Measurements from ENCODE around the gene ANTKMT.
"Not testable (repeated sequence)": the region's sequence is repeated elsewhere in the genome, so short reads cannot be mapped to it uniquely, and the experiment has no call there.

The ANTKMT gene

DNA sequence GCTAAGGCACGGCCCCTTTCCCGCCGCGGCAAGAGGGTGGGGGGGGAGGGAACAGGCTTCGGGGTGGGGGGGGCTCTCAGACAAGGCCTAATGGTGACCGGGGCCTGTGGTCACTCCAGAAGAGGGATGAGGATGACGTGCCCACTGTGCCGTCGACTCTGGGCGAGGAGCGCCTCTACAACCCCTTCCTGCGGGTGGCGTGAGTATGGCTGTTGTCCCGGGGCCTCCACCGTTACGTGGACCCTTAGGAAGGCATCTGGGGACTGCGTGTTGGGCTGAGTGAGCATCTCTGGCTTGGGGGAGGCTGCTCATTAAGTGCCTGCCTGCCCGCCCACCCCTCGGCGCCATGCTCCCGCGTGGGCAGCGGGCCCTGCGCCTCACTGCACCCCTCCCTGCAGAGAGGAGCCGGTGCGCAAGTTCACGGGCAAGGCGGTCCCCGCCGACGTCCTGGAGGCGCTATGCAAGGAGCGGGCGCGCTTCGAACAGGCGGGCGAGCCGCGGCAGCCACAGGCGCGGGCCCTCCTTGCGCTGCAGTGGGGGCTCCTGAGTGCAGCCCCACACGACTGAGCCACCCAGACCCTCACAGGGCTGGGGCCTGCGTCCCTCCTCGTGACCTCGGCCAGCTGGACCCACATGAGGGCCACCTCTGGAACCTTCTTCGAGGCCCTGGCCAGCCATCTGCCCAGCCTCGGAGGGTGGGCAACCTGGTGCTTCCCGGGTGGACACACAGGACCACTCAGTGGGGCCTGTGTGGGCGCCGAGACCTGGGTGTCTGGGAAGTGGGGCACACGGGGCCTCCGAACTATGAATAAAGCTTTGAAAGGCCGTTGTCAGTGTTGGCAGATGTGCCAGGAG lies 8.2 kb downstream of the ANTKMT start:
- DNase-seq = no peak

DNA sequence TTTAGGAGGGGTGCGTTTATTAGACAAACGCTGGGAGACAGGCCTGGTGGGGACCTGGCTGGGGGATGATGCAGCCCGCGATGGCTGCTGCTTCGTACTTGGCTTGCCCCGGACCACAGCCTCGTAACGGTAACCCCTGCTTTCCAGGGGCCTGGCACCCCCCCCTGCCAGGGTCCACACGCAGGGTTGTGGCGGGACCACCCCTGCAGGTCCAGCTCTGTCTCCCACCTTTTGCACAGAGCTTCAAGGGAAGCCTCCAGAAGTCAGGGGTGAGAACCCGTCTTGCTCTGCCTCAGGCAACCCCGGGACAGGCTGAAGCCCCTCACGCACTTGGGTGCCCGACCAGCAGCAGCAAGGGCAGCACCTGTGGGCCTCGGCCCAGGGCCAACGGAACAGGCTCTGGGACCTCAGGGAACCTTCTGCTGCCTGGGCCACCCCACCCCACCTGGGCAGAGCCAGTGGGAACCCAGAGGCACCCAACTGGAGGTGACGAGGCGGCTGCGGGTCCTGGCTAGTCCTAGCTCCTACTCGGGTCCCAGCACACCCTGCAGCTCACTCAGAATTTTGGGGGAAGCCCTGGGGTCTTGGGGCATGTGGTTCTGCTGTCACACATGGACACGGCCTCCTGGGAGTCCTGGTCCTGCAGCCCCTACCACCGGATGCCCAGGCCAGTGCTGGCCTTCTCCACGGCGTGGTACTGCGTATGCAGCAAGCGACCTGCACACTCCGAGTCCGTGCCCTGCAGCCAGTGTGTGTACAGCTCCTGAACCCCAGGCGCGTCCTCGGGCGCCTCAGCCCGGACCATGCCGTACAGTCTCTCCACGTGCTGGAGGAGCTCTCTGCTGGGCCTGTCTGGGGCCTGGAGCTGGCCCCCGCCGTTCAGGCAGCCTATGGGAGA lies 9.1 kb downstream of the ANTKMT start:
- DNase-seq = no peak

DNA sequence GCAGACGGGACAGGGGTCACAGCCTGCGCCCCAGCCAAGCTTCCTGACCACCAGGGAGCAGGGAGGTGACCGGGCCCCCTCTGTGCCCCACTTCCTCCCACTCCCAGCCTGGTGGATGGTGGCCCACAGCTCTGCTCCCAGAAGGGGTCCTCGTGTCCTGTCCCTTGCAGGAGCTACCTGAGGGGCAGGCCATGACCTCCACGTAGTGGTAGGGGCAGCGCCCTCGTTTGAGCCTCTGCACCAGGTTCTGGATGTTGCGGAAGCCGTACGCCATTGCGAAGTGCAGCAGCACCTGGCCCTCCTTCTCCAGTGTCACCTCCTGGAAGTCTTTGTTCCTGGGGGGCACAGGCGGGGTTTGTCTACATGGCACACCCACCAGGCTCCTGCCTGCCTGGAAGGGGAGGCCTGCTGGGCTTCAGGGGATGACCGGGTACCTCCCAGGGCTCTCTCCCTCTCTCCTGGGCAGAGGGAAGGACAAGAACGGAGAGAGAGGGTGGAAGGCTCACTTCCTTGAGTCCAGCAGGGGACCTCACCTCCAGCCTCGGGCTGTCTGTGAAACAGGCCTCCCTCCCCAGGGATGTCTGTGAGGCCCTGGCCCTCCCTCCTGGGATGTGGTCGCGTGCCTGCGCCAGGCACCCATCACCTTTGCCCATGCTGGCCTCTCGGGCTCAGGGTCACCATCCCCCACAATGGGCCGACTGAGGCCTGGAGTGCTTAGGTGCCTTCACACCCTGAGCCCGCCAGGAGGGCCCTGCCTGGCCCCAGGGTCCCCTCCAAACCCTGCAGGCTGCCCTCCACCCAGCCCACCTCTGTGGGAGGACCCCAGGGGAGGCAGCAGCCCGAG lies 9.9 kb downstream of the ANTKMT start:
- no peak for DNase-seq

DNA sequence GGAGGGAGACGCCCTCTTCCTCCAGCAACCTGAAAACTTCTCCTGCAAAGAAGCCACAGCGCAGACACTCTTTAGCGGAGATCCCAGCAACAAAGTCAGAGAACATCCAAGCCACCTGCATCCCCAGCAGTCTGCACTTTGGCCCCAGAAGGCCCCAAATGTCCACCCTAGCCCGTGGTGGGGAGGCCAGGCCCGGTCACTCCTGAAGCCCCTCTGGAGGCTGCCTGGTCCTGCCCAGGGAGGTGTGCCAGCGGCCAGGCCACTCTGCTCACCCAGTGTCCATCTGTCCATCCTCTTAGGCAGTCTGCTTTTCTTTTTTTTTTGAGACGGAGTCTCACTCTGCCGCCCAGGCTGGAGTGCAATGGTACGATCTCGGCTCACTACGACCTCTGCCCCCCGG lies 11.4 kb downstream of the ANTKMT start:
- DNase-seq = no peak

DNA sequence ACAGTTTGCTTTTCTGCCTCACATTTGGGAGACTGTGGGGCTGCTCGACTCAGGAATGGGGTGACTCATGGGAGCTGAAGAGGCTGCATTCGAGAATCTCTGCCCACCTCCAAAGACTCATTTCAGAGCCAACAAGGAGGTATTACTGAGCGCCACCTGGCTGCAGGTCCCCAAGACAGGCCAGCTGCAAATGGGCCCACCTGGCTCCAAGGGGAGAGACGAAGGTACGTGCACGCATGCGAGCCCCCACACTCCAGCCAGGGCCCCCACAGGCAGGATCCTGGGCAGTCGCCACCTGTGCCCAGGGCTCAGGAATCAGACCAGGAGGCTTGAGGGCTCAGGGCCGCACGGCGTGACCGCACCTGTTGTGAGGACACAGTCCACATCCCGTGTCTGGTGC lies 12.0 kb downstream of the ANTKMT start:
- no peak for DNase-seq

DNA sequence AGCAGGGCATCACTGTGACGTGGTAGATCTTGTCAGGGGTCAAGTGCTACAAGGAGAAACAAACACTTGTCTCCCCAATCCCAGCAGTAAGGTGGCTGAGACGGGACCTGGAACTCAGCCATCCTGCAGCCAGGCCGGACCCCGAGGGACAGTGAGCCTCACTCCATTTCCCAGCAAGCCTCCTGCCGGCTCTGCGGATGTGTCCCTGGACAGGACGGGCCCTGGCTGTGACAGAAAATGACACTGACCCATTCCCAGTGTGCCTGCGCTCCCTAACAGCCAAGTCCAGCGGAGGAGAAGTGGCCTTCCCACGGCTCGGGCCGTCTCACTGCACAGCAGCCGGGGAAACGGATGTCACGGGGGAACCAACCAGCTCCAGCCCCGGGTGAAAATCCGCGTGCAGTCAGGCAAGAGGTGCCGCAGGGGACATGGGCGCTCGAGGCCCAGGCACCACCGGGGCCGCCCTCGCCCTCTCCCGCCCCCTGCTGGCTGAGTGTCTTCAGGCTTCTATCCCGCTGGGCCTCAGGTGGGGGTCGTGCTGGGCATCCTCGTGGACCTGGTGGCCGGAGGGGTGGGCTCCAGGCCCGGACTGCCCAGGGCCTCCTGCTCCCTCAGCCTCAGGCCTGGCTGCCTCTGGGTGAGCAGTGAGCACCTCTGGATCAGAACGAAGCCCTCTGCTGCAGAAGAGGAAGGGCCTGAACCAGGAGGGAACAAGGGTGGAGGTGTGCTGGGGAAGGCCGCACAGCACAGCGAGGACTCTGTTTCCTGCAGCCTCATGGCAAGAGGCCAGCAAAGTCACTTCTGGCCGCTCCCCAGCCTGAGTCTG lies 12.6 kb downstream of the ANTKMT start:
- DNase-seq = no peak

DNA sequence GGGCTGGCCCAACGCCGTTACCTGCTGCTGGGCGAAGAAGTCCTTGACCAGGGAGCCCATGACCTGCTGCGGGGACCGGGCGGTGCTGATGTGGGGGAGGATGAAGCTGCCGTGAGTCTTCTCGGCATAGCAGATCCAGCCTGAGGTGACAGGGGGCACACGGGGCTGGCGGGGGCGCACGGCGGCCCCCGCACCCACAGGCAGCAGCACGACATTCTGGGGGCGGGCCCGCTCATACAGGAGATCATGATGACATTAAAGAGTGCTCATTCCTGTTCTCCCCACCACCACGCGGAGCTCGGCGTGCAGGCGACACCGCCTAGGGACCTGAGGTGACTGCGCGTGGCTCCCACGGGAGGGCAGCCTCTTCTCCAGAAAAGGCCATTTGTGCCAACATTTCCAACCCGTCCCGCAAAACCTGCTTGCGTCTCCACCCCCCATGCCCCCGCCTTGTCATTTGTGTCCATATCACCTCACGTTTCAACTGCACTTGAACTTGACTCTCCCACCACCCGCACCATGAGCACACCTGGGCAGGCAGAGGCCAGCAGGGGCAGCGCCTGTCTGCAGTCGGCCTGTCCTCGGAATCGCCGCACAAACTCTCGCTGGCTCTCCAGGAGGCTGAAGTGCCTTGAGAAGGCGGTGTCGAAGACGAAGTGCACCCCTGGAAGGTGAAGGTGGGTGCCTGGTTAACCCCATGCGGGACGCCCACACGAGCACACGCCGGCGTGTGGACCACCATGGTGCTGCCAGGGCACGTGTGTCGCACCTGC lies 13.4 kb downstream of the ANTKMT start:
- no peak for DNase-seq

DNA sequence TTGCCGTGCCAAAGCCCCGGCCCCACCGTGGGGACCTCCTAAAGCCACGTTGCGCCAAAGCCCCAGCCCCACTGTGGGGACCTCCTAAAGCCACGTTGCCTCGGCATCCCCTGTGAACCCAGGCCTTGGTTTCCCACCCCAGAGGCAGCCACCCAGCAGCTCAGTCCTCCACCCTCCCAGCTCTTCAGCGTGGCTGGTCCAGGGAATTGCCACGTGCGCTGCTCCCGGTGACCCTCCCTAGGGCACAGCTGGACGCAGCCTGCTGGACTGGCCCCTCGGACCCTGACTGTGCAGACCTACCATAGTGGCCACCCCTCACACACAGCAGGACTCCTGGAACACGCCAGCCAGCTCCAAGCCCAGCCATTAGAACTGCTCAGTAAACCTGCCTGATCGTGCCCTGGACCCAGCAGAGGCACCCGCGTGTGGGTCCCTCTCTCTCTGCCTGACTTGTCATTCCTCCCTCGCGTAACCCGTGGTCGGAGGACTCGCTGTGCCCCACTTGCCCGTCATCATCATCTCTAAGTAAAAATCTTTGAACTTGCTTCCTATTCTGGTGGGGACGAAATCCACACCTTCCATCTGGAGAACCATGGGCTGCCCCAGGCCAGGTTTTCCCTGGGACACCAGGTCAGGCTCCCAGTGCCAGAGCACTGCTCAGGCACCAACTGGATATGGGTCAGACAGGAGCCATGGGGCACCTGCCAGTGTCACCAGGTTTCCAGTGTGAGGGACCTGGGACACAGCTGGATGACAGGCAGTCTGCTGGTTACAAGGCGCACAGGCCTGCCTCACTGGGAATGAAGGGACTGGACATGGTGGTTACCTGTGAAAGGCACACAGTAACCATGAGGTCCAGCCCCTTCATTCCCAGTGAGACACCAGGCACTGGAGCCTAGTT lies 14.3 kb downstream of the ANTKMT start:
- no peak for DNase-seq

DNA sequence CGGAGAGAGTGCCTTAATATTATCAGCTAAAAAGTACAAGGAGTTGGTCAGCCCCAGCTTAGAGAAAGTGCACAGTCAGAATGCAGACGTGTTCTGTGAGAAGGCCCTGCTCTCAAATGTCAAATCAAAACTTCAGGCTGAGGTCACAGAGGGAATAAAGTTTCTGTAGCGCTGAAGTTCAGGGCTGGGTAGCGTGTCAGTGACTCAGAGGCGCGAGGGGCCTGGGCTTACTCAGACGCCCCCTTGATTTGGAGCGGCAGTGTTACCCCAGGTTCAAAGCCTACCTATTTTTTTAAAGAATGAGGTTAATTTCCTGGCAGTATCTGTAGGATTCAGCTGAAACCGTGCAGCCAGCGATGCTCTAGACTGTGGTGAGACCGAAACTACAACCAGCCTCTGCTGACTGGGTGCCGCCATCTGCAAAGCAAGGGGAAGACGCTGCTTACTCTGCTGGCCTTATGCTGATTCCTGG lies 15.1 kb downstream of the ANTKMT start:
- no peak for DNase-seq

DNA sequence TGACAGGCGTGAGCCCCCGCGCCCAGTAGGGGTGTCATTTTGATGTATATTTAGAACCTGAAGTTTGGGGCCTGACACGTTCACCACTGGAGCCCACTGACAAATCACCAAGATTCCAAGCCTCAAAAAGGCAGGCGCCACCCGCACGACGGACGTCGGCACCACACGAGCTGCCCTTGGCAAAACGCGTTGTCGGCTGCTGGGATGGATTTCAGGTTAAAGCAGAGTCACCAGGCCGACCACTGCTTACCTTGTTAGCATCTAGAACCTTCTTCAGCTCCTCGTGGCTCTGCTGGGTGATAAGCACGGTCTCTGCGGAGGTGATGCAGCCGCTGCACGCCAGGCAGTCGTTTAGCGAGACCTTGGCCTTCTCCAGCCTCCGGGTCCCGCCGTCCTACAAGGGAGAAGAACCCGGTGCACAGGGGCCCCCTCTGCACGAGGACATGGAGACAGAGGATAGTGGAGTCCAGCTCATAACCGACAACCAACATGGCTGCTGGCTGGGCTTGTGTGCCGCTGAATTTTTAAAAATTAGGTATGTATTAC lies 16.1 kb downstream of the ANTKMT start:
- no peak for DNase-seq

DNA sequence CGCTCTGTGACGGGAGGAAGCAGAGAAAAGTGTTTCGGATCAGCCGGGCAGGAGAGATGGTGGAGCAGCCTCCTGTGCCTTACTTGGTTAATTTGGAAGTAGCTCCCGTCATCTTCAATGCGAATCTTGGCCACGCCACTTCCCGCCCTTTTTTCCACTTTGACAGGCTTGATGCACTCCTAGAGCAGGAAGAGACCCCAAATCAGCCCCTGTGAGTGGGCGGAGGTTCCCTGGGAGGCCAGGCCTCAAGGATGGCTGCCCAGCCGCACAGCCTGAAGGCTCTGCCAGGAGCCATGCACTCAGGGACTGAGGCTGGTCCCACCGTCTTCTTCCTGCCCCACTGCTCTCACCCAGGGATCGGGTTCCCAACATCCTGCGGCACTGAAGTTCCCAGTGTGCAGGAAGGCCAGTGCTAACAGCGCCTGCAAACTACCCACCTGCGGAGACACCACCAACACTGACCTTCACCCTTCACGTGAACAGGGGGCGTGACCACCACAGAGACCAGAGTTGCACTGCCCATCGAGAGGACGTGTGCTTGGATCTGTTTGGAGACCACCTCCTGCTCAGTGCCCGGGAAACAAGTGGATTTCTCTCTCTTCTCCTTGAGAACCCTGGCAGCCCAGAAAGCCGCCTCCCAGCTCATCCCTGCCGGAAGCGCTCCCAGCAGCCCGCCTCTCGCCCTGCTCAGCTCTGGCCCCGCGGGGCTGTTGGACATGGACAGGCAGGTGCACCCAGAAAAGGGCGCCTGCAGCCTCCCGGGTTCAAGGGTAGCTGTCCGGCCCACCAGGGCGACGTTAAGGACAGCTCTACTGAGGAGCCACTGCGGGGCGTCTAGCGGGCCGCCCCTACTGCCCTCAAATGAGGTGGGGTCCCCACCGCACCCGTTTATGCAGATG lies 18.9 kb downstream of the ANTKMT start:
- no peak for DNase-seq

DNA sequence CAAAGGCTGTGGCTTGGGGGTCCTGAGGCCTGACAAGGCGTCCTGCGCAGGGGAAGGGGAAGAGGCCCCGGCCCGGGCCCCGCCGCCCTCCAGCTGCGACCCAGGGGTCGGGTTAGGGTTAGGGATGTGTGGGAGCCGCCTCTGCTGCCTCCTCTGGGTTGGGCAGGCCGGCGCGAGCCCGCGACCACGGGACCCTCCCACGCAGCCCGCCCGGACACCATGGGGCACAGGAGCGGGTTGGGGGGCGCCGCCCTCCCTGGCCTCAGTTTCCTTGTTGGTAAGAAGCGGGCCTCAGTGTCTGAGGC lies 19.5 kb downstream of the ANTKMT start:
- DNase-seq = no peak

DNA sequence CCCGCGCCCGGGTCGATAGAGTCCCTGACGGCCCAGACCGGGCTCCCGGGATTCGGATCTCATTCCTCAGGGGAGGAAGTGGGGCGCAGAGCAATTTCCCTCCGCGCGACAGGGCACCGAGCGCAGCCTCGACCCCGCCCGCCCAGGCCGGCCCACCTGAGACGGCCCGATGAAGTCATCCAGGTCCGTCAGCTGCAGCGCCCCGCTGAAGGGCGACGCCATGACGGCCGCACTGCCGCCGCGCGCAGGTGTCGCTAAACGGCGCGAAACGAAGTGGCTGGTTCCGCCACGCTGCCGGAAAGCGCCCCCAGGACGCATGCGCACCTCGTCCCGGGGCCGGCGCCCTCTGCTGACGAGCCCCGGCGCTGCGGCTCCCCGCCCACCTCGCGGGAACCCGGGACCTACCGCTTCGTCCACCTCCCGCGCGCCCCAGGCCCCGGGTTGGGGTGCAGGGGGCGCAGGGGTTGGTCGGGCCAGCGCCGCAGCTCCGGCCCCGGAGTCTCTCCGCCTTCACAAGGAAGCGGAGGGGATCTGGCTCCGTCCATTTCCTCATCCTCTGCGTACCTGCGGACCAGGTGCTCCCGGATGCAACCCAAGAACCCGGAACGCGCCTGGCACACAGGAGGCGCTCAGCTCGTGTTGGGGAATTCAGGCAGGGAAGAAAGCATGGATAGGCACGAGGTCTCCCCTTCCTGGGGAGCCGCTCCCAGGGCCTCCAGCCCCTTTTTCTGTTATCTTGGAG lies 20.0 kb downstream of the ANTKMT start, which contains the start of gene CIAO3:
CIAO3 (minus strand) TSS at position 234 of the 742 bp plus-strand sequence; CDS start at position 222, 12 bp downstream.
- DNase-seq = peak; percentile 85

DNA sequence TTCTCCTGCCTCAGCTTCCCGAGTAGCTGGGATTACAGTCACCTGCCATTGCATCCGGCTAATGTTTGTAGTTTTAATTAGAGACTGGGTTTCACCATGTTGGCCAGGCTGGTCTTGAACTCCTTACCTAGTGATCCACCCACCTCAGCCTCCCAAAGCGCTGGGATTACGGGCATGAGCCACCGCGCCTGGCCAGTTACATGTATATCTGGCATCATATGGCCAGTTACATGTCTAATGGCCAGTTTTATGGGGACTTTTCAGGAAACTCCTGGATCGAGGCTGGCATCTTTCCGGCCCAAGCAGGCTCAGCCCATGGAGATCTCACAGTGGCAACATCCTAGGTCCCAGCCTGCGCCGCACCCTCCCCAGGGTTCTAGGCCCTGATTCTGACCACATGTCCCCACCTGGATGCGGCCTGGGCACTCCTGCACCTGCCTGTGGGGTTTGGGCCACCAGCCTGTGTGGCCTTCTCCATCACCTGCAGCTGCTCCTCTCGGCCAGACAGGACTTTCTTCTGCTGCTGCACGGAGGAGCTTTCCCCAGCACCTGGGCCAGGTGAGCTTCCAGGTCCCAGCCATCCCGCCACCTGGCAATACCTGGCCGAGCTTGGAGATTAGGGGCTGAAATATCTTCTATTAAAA lies 21.2 kb downstream of the ANTKMT start:
- DNase-seq = no peak

DNA sequence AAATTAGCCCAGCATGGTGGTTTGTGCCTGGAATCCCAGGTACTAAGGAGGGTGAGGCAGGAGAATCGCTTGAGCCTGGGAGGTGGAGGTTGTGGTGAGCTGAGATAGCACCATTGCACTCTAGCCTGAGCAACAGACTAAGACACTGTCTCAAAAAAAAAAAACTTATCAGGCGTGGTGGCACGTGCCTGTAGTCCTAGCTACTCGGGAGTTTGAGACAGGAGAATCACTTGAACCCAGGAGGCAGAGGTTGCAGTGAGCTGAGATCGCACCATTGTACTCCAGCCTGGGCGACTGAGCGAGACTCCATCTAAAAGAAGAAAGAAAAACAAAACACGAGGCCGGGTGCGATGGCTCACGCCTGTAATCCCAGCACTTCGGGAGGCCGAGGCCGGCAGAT lies 21.9 kb downstream of the ANTKMT start:
- not testable (repeated sequence) for DNase-seq

DNA sequence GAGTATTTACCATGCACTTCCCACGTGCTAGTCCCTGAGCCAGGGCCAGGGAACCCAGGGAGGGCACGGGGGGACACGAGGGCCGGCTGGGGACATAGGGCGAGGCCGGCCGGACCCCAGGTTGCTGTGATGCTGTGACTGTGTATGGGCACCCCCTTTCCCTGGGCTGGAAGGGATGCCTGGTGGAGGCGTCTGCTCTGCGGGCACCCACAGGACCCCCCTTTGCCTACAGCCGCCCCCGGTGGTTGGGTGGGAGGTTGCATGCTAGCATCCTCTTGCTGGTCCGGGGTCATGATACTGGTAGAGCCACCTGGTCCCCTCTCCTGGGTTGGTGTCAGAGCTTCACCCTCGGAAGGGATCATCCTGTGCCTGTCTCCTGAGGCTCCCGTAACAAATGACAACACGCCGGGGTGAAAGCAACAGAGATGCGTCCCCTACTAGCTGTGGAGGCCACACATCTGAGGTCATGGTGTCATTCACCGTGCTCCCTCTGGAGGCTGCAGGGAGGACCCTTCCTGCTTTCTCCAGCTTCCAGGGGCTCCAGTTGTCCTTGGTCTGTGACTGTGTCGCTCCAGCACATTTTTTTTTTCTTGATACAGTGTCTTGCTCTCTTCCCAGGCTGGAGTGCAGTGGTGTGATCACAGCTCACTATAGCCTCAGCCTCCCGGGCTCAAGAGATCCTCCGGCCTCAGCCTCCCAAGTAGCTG lies 23.0 kb downstream of the ANTKMT start:
- DNase-seq = no peak

DNA sequence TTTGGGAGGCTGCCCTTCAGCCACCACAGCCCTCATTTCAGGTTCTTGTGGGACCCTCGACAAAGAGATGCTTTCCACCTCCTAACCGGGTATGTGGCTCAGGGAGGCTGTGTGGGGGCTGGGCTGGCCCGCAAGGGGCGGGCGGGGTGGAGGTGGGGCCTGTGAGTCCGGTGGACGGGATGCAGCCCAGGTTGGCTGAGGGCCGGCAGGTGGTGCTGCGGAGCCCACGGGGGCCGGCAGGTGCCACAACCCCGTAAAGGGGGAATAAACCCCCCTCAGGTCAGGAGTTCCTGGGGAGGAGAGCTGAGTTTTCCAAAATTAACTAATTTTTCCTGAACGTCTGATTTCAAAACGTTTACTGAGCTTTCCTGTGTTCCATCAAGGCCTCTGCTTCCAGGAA lies 24.8 kb downstream of the ANTKMT start:
- DNase-seq = no peak

Data from midbrain (tissue), 1 donor.